Transverse colon (tissue), 4 donors: Measurements from ENCODE around the gene MBNL1.

Experiments
- EP300 ChIP-seq: sonication (generic); formaldehyde crosslinking; IDR thresholded peaks from one replicate; pipeline ENCODE4 v1.6.1; 2017; ENCODE audit warnings: antibody characterized with exemption, low read depth
- POLR2A ChIP-seq: fragments of 450-650 bp; IDR thresholded peaks from one replicate; pipeline ENCODE4 v1.6.1; 2016; ENCODE audit warnings: antibody characterized with exemption, mild to moderate bottlenecking, moderate library complexity
- POLR2AphosphoS5 ChIP-seq, 3 donors: sonication (generic); formaldehyde crosslinking; IDR thresholded peaks; one replicate each; pipeline ENCODE4 v1.6.1; 2016; ENCODE audit warnings: antibody characterized with exemption in 3 of 3
- TF ChIP-seq, protein P1 (sequence below), 5 experiments: fragments of 200-600 bp in 3 of 5; fragments of 450-650 bp in 2 of 5; sonication (generic) in 3 of 5; IDR thresholded peaks; 1 replicate in 2 of 5; 2 replicates in 3 of 5; pipeline ENCODE4 v1.5.1; 2016 to 2017; ENCODE audit warnings: antibody characterized with exemption in 5 of 5, inconsistent platforms in 3 of 5, mild to moderate bottlenecking in 2 of 5, moderate library complexity in 1 of 5

DNA sequence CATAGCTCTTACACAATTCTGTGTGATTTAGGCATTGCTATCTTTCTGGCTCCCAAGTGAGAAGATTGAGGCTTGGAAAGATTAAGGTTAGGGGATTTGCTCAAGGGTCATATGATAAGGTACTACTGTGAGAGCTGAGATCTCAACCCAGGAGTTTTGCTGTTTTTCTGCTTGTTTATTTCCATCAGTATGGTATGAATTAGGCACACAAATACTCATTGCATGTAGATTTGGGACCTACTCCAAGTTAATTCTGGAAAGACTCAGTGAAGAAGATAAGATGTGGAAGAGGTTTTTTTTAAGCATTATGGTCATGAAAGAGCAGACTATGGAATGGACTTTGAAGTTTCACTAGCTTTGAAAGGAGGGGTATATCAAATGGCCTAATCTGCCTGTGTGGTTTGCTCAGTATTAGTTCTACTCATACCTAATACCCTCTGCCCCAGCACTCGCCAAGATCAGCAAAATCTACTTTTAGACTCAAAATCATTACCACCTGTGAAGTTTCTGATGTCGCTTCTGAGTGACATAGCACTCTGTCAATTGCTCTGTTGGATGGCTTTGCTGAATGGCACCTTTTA, 12.5 kb downstream of the MBNL1 start:
- TF ChIP-seq, protein P1, sequence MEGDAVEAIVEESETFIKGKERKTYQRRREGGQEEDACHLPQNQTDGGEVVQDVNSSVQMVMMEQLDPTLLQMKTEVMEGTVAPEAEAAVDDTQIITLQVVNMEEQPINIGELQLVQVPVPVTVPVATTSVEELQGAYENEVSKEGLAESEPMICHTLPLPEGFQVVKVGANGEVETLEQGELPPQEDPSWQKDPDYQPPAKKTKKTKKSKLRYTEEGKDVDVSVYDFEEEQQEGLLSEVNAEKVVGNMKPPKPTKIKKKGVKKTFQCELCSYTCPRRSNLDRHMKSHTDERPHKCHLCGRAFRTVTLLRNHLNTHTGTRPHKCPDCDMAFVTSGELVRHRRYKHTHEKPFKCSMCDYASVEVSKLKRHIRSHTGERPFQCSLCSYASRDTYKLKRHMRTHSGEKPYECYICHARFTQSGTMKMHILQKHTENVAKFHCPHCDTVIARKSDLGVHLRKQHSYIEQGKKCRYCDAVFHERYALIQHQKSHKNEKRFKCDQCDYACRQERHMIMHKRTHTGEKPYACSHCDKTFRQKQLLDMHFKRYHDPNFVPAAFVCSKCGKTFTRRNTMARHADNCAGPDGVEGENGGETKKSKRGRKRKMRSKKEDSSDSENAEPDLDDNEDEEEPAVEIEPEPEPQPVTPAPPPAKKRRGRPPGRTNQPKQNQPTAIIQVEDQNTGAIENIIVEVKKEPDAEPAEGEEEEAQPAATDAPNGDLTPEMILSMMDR (IDR thresholded peaks at IDR 0.05), result no peak
- TF ChIP-seq POLR2A (no peak), POLR2AphosphoS5 (IDR thresholded peaks at IDR 0.05) (no peak), EP300 (no peak)
